Stimulated activated CD4-positive, alpha-beta T cell treated with anti-CD3 and anti-CD28 coated beads, Interleukin-12 subunit alpha, Interleukin-12 subunit beta, amount 100 ng/mL, for 24 hours (primary cell): ENCODE results near the gene AAK1.
"Not testable (repeated sequence)": the region's sequence is repeated elsewhere in the genome, so short reads cannot be mapped to it uniquely, and the experiment has no call there.

Experiments used
- DNase-seq, 2 experiments: peaks; one replicate each; pipeline ENCODE4 v3.0.0-alpha.2; 2020; ENCODE audit warnings: low read depth in 2 of 2

Gene AAK1

GRCh38 chr2:69659941-69660483 lies 16.5 kb upstream of the AAK1 start:
- no peak for DNase-seq

DNA sequence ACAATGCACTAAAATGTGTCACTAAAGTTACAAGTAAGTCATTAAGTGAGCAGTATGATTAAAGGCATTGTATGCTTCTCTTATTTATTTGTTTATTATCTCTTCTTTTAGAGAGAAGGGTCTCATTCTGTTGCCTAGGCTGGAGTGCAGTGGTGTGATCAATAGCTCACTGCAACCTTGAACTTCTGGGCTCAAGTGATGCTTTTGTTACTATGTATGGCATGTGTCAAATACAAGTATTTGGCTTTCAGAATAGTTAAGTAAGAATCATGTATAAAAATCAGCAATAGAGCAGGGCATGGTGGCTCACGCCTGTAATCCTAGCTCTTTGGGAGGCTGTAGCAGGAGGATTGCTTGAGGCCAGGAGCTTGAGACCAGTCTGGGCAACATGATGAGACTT lies 15.8 kb upstream of the AAK1 start:
- no peak for DNase-seq

DNA sequence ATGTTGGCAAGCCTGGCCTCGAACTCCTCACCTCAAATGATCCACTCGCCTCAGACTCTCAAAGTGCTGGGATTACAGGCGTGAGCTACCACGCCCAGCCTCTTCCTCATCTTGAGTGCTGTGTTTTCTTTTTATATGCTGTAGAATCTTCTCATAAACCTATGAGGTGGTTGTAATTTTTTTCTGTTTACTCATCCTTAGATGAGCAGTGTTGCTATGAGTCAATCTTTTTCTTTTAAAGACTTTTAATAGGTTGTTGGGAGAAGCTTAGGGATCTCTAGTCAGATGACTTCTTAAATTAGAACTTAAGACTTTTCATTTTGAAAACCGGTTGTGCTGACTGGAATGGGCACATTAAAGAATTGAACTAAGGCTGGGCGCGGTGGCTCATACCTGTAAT lies 8.7 kb upstream of the AAK1 start:
- DNase-seq, result no peak

- DNase-seq, result not testable (repeated sequence)
Measured at GRCh38 chr2:69647196-69647595, 3.7 kb upstream of the AAK1 start.

- no peak for DNase-seq
Measured at GRCh38 chr2:69646714-69647113, 3.2 kb upstream of the AAK1 start.

DNA sequence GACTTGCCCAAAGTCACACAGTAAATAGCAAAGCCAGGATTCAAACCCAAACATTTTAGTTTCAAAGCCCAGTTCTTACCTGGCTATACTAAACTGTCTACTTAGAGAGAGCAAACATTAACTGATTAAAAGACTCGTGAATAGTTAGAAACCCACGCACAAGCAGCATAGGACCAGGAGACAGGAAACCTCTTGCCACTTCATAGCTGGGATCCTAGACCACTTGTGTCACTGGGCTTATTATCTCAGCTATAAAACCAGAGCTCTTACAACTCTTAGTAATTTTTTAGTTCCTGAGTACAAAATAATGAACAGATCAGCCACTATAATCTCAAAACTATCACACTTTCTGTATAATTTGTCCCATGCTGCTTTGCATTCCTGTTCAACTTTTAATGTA lies 2.4 kb upstream of the AAK1 start:
- DNase-seq, result no peak

DNA sequence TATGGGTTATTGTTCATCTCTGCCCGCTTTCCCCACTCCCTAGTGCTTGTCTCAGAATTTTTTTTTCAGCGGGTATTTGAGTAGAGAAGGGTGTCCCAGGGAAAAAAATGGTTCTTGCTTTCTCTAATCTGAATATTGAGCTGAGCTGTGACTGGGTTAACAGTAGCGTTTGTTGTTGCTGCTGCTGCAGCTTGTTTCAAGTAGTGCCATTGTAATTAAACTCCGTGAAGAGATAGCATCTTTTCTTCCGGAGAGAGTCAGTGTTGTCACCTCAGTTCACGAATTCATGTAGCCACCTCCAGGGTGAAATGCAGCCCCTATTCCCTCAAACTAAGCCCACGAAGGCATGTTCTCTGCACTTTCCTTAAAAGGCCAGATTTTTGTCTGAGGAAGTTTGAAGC lies 1.5 kb upstream of the AAK1 start:
- no peak for DNase-seq

GRCh38 chr2:69644506-69644979 lies 1.0 kb upstream of the AAK1 start:
- no peak for DNase-seq

GRCh38 chr2:69642709-69643601 lies 584 bp downstream of the AAK1 start:
- peak; percentile 40 to 67 for DNase-seq

- no peak for DNase-seq
Measured at GRCh38 chr2:69641887-69642708, 1.4 kb downstream of the AAK1 start.

- no peak for DNase-seq
Measured at GRCh38 chr2:69641471-69641870, 2.1 kb downstream of the AAK1 start.

DNA sequence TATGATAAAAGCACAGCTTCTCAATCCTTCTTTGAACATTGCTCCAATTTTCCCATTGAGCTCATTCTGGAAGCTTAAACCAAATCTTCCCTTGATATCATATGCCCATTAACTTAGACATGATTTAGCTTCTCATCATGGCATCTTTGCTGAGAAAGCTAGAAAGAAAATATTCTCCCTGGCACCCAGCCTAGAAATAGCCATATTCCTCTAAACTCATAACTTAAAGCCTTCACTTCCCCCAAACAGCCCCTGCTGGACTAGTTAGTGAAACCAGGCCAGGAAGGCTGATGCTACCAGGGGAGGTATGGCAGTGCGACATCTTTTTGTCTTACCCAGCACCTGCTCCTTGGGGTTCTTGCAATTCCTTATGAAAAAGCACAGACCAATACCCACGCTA lies 4.3 kb downstream of the AAK1 start:
- no peak for DNase-seq

DNA sequence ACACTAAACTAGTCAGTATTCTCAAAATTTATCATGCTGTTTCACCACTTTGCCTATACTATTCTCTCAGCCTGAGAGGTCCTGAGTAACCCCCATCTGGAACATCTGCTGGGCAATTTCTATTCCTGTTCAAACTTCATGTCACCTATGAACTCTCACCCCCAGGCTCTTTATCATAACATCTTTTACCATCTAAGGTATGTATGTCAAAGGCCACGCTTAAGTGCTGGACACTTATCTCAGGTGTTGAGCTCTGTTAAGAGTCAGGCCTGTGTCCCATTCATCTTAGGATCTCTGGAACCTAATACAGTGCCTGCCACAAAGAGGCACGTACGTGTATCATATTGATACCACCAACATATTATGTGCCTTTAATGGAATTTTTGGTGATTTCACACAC lies 4.9 kb downstream of the AAK1 start:
- DNase-seq, result no peak

DNA sequence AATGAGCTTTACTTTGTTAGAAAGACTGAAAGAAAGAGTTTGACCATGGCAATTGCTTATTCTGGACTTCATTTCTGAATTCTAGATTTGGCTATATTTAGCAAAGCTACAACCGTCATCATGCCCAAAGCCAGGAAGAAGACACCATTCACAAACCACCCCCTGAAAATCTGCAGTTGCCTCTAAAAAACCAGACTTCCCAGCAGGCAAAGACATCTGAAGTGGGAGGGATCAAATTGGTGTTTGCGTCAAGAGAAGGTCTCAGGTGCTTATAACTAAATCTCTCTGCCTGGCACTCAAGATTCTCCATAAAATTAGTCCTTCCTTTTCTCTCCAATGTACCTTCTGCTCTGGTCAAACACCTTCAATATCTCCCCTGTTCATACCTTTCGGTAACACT lies 5.6 kb downstream of the AAK1 start:
- DNase-seq, result no peak

DNA sequence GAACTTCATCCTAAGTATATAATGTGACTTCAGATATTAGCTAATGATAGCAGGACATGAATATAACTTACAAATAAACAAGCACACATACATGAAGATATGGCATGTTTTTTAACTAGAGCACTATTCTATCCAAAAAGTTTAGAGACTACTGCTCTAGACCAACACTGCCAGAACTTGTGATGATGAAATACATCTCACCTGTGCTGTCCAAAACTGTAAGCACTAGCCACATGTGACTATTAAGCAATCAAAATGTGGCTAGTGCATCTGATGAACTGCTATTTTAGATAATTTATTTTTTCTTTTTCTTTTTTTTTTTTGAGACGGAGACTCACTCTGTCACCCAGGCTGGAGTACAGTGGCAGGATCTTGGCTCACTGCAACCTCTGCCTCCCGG lies 7.1 kb downstream of the AAK1 start:
- DNase-seq, result no peak

GRCh38 chr2:69635432-69635831 lies 8.1 kb downstream of the AAK1 start:
- no peak for DNase-seq

DNA sequence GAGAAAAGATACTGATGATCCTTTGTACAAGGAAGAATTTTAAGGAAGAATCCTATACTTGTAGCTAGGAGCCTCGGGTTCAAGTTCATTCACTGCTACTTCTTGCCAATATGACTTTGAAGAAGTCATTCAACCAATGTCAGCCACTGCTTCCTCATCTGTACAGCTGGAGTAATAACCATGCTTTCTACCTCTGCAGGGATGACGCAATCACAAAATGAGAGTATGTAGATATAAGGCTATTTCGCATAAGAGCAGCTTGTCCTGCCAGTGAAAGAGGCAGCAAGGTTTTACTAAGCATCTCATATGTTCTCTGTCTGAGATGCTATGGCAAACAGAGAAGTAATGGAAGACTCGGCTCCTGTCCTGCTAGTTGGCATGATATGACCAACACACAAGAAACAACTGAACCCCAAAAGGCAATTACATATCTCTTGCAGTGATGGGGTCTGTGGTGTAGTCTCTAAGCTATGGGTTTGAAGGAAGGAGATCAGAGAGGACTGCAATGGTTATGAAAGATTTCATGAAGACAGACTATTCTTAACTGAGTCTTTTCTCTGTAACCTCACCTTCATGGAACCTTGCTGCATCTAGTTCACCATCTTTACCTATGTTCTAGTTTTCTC lies 9.2 kb downstream of the AAK1 start:
- no peak for DNase-seq

DNA sequence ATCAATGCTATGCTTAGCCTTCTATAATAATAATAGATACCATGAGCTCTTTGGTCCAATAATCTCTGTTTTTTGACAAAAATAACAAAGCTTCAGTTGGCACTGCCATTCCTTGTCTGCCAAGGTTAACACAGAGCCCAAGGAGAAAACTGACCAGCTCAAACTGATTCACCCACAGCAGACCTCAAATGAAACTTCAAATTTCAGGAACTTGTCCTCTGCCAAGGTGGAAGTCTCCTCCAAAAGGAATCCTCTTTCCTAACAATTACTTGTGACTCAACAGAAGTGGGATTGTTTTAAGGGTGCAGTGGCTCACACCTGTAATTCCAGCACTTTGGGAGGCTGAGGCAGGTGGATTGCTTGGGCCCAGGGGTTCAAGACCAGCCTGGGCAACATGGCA lies 12.1 kb downstream of the AAK1 start:
- no peak for DNase-seq

GRCh38 chr2:69629921-69630608 lies 13.5 kb downstream of the AAK1 start:
- no peak for DNase-seq

DNA sequence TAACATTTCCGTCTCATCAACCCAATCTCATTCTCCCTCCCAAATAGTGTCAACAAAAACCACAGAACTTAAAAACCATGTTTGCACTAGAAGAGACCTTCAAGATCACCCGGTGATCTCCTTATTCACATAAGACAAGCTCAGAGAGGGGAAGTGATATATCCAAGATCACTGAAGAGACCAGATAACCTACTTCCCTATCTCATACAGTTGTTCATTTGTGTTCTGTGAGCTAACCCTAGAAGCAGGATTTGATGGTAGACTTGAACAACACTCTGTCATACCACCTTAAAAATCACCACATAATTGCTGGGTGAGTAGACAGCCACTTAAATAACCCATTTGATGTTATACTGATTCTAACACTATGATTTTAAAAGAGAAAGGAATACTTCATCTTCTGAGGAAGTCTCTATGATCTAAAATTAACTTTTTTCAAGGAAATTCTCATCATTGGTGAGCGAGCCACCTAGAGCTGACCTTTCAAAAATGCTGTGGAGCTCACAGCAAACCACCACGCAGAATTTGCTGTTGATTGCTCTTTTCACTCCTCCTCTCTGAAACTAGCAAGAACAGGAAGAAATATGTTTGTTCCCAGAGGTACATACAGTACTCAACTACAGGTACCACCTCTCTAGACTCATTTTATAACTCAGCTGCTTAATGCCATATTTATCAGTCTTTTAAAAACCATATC lies 15.1 kb downstream of the AAK1 start:
- DNase-seq, result no peak
